HT-29 (cell line): ENCODE results near the gene UNC13C. TPM values are rescaled to one million over a fixed set of nuclear protein-coding genes. Genes with fewer than 3 reads are reported as not detected.

ENCODE experiments used
- DNase-seq: peaks from one replicate; pipeline ENCODE4 v3.0.0-alpha.2; 2015; ENCODE audit warnings: low spot score
- total RNA-seq: library from RNA; depleted of rRNA; stranded (reverse); fragments of >200 nt; shearing (Covaris generic); gene quantifications from 2 replicates; pipeline ENCODE4 v1.2.3, GENCODE V29; 2014

UNC13C gene
- total RNA-seq, 1 experiment from 2014 or later, result not detected

- no peak for DNase-seq
These were observed 39.7 kb downstream of the UNC13C start for GRCh38 chr15:54017959-54018358.

- no peak for DNase-seq
These were observed 48.0 kb downstream of the UNC13C start for GRCh38 chr15:54026258-54026657.

GRCh38 chr15:54026891-54027290, 48.6 kb downstream of the UNC13C start:
- no peak for DNase-seq

- no peak for DNase-seq
These were observed 50.8 kb downstream of the UNC13C start for GRCh38 chr15:54029081-54029480.

GRCh38 chr15:54032066-54032465, 53.8 kb downstream of the UNC13C start:
- no peak for DNase-seq

GRCh38 chr15:54033356-54033860, 55.2 kb downstream of the UNC13C start:
- DNase-seq, result no peak

- DNase-seq, result no peak
These were observed 55.7 kb downstream of the UNC13C start for GRCh38 chr15:54033869-54034458.

- no peak for DNase-seq
These were observed 57.4 kb downstream of the UNC13C start for GRCh38 chr15:54035616-54036015.

GRCh38 chr15:54045397-54045796, 67.2 kb downstream of the UNC13C start:
- DNase-seq, result no peak

- no peak for DNase-seq
These were observed 67.9 kb downstream of the UNC13C start for GRCh38 chr15:54046093-54046492.

- no peak for DNase-seq
These were observed 86.1 kb downstream of the UNC13C start for GRCh38 chr15:54064365-54064764.

- no peak for DNase-seq
These were observed 88.2 kb downstream of the UNC13C start for GRCh38 chr15:54066403-54066802.

GRCh38 chr15:54082836-54083492, 104.7 kb downstream of the UNC13C start:
- DNase-seq, result peak; percentile 47

GRCh38 chr15:54083501-54083900, 105.3 kb downstream of the UNC13C start:
- no peak for DNase-seq

- DNase-seq, result no peak
These were observed 105.8 kb downstream of the UNC13C start for GRCh38 chr15:54083991-54084390.

GRCh38 chr15:54088837-54089236, 110.6 kb downstream of the UNC13C start:
- no peak for DNase-seq

GRCh38 chr15:54089776-54090175, 111.5 kb downstream of the UNC13C start:
- DNase-seq, result no peak

- no peak for DNase-seq
These were observed 113.4 kb downstream of the UNC13C start for GRCh38 chr15:54091651-54092050.

- DNase-seq, result no peak
These were observed 116.4 kb downstream of the UNC13C start for GRCh38 chr15:54094661-54095060.

- no peak for DNase-seq
These were observed 118.8 kb downstream of the UNC13C start for GRCh38 chr15:54097019-54097418.

- DNase-seq, result no peak
These were observed 120.8 kb downstream of the UNC13C start for GRCh38 chr15:54099010-54099409.

- DNase-seq, result no peak
These were observed 123.5 kb downstream of the UNC13C start for GRCh38 chr15:54101664-54102270.

- no peak for DNase-seq
These were observed 124.5 kb downstream of the UNC13C start for GRCh38 chr15:54102704-54103103.
